GM12878 (cell line): Measurements from ENCODE around the gene ATXN2. TPM values are rescaled to one million over a fixed set of nuclear protein-coding genes. Genes with fewer than 3 reads are reported as not detected.

ENCODE experiments used
- polyA plus RNA-seq, 11 experiments: library from polyadenylated mRNA; depleted of rRNA in 4 of 11; unstranded in 6 of 11; stranded (reverse) in 5 of 11; fragments of >200 nt; fragmentation: Nextera tagmentation in 4 of 11; fragmentation: Illumina TruSeq in 1 of 11; extraction: Ambion mirVana in 4 of 11; extraction: Trizol in 1 of 11; gene quantifications; 1 replicate in 1 of 11; 2 replicates in 10 of 11; pipeline versions ENCODE4 v1.2.1 to v1.2.3, GENCODE V29; 2011 to 2016; ENCODE audit warnings: inconsistent platforms in 2 of 11, missing spikeins in 2 of 11, low read depth in 1 of 11
- small RNA-seq: library from RNA; depleted of rRNA; stranded (forward); fragments of <200 nt; gene quantifications from one replicate; pipeline ENCODE3, GENCODE V24; 2014
- total RNA-seq, 4 experiments: library from RNA; depleted of rRNA in 3 of 4; stranded (reverse); fragments of >200 nt in 3 of 4; fragmentation: Illumina TruSeq in 1 of 4; extraction: Trizol in 1 of 4; gene quantifications; 2 replicates each; pipeline versions ENCODE4 v1.2.1 to v1.2.3, GENCODE V29; 2013 to 2021

ATXN2 gene
- total and polyA plus RNA-seq, 10 of the 15 experiments (the other 5 are each of a cell fraction or from before 2014, with no cell fraction given): 8.8 to 31.5 (median 19.0) TPM

Small RNAs within 50 kb of the gene (small RNA-seq; reads per million reads assigned to genes)
- gene RF00066: not detected

Other genes starting within 250 kb of the ATXN2 start
- gene PHETA1, start 230.2 kb downstream of the ATXN2 start, total RNA-seq (2014; rRNA removed): 0.45 and 0.65 TPM in 2 replicates
- gene PHETA1, start 230.2 kb downstream of the ATXN2 start, total RNA-seq (2014; rRNA removed; fragmentation: Illumina TruSeq; extraction: Trizol): 0.18 and 0.28 TPM in 2 replicates
- gene PHETA1, start 230.2 kb downstream of the ATXN2 start, total RNA-seq (2021): 1.3 and 1.4 TPM in 2 replicates
- gene PHETA1, start 230.2 kb downstream of the ATXN2 start, polyA plus RNA-seq (2011; rRNA removed): 0.30 and 0.79 TPM in 2 replicates
- gene PHETA1, start 230.2 kb downstream of the ATXN2 start, polyA plus RNA-seq (2014; fragmentation: Illumina TruSeq; extraction: Trizol): 0.29 TPM in 1 of 2 replicates, not detected in the other
- under 1 TPM in 1 of 2 experiments, not detected in 1; 0.02 TPM for gene PHETA1, start 230.2 kb downstream of the ATXN2 start, polyA plus RNA-seq (2014; fragmentation: Nextera tagmentation; extraction: Ambion mirVana)
- gene PHETA1, start 230.2 kb downstream of the ATXN2 start, polyA plus RNA-seq (2014; rRNA removed): 0.51 and 1.4 TPM in 2 replicates
- gene PHETA1, start 230.2 kb downstream of the ATXN2 start, polyA plus RNA-seq (2016; fragmentation: Nextera tagmentation; extraction: Ambion mirVana): 1 to 10 TPM in 1 of 2 experiments, under 1 TPM in 1; 0.59 to 1.1 TPM
- gene SH2B3, start 193.4 kb downstream of the ATXN2 start, total RNA-seq (2014; rRNA removed): 32.3 and 32.5 TPM in 2 replicates
- gene SH2B3, start 193.4 kb downstream of the ATXN2 start, total RNA-seq (2014; rRNA removed; fragmentation: Illumina TruSeq; extraction: Trizol): 25.3 and 27.6 TPM in 2 replicates
- 43.2 and 46.4 TPM in 2 replicates for gene SH2B3, start 193.4 kb downstream of the ATXN2 start, total RNA-seq (2021)
- gene SH2B3, start 193.4 kb downstream of the ATXN2 start, polyA plus RNA-seq (2011; rRNA removed): 15.0 and 19.1 TPM in 2 replicates
- 35.6 and 38.3 TPM in 2 replicates for gene SH2B3, start 193.4 kb downstream of the ATXN2 start, polyA plus RNA-seq (2014; fragmentation: Illumina TruSeq; extraction: Trizol)
- 1 to 10 TPM; 5.8 to 8.5 TPM for gene SH2B3, start 193.4 kb downstream of the ATXN2 start, polyA plus RNA-seq (2014; fragmentation: Nextera tagmentation; extraction: Ambion mirVana)
- gene SH2B3, start 193.4 kb downstream of the ATXN2 start, polyA plus RNA-seq (2014; rRNA removed): 28.1 and 31.0 TPM in 2 replicates
- gene SH2B3, start 193.4 kb downstream of the ATXN2 start, polyA plus RNA-seq (2016; fragmentation: Nextera tagmentation; extraction: Ambion mirVana): 10 to 100 TPM in 1 of 2 experiments, 1 to 10 TPM in 1; 9.1 to 11.9 TPM
- 14.1 and 15.4 TPM in 2 replicates for gene BRAP, start 86.6 kb upstream of the ATXN2 start, total RNA-seq (2014; rRNA removed)
- 16.3 and 16.6 TPM in 2 replicates for gene BRAP, start 86.6 kb upstream of the ATXN2 start, total RNA-seq (2014; rRNA removed; fragmentation: Illumina TruSeq; extraction: Trizol)
- 18.1 and 19.1 TPM in 2 replicates for gene BRAP, start 86.6 kb upstream of the ATXN2 start, total RNA-seq (2021)
- 19.9 and 23.8 TPM in 2 replicates for gene BRAP, start 86.6 kb upstream of the ATXN2 start, polyA plus RNA-seq (2011; rRNA removed)
- gene BRAP, start 86.6 kb upstream of the ATXN2 start, polyA plus RNA-seq (2014; fragmentation: Illumina TruSeq; extraction: Trizol): 20.1 and 20.2 TPM in 2 replicates
- 1 to 10 TPM; 2.3 to 3.4 TPM for gene BRAP, start 86.6 kb upstream of the ATXN2 start, polyA plus RNA-seq (2014; fragmentation: Nextera tagmentation; extraction: Ambion mirVana)
- gene BRAP, start 86.6 kb upstream of the ATXN2 start, polyA plus RNA-seq (2014; rRNA removed): 11.4 and 12.4 TPM in 2 replicates
- gene BRAP, start 86.6 kb upstream of the ATXN2 start, polyA plus RNA-seq (2016; fragmentation: Nextera tagmentation; extraction: Ambion mirVana): 10 to 100 TPM; 26.4 to 28.2 TPM
- gene ACAD10, start 86.7 kb upstream of the ATXN2 start, total RNA-seq (2014; rRNA removed): 16.7 and 18.2 TPM in 2 replicates
- 12.0 and 14.1 TPM in 2 replicates for gene ACAD10, start 86.7 kb upstream of the ATXN2 start, total RNA-seq (2014; rRNA removed; fragmentation: Illumina TruSeq; extraction: Trizol)
- gene ACAD10, start 86.7 kb upstream of the ATXN2 start, total RNA-seq (2021): 20.4 and 21.5 TPM in 2 replicates
- gene ACAD10, start 86.7 kb upstream of the ATXN2 start, polyA plus RNA-seq (2011; rRNA removed): 11.5 and 19.5 TPM in 2 replicates
- gene ACAD10, start 86.7 kb upstream of the ATXN2 start, polyA plus RNA-seq (2014; fragmentation: Illumina TruSeq; extraction: Trizol): 16.8 and 19.1 TPM in 2 replicates
- 1 to 10 TPM; 2.9 to 3.4 TPM for gene ACAD10, start 86.7 kb upstream of the ATXN2 start, polyA plus RNA-seq (2014; fragmentation: Nextera tagmentation; extraction: Ambion mirVana)
- 16.0 and 18.7 TPM in 2 replicates for gene ACAD10, start 86.7 kb upstream of the ATXN2 start, polyA plus RNA-seq (2014; rRNA removed)
- gene ACAD10, start 86.7 kb upstream of the ATXN2 start, polyA plus RNA-seq (2016; fragmentation: Nextera tagmentation; extraction: Ambion mirVana): 10 to 100 TPM; 15.3 to 21.9 TPM
- 11.9 and 12.2 TPM in 2 replicates for gene ALDH2, start 167.6 kb upstream of the ATXN2 start, total RNA-seq (2014; rRNA removed)
- 4.5 and 4.8 TPM in 2 replicates for gene ALDH2, start 167.6 kb upstream of the ATXN2 start, total RNA-seq (2014; rRNA removed; fragmentation: Illumina TruSeq; extraction: Trizol)
- gene ALDH2, start 167.6 kb upstream of the ATXN2 start, total RNA-seq (2021): 15.2 and 16.6 TPM in 2 replicates
- gene ALDH2, start 167.6 kb upstream of the ATXN2 start, polyA plus RNA-seq (2011; rRNA removed): 1.4 TPM in 2 replicates
- 5.9 and 7.7 TPM in 2 replicates for gene ALDH2, start 167.6 kb upstream of the ATXN2 start, polyA plus RNA-seq (2014; fragmentation: Illumina TruSeq; extraction: Trizol)
- 1 to 10 TPM; 1.8 to 4.9 TPM for gene ALDH2, start 167.6 kb upstream of the ATXN2 start, polyA plus RNA-seq (2014; fragmentation: Nextera tagmentation; extraction: Ambion mirVana)
- gene ALDH2, start 167.6 kb upstream of the ATXN2 start, polyA plus RNA-seq (2014; rRNA removed): 16.2 and 16.4 TPM in 2 replicates
- gene ALDH2, start 167.6 kb upstream of the ATXN2 start, polyA plus RNA-seq (2016; fragmentation: Nextera tagmentation; extraction: Ambion mirVana): 10 to 100 TPM in 1 of 2 experiments, 1 to 10 TPM in 1; 9.7 to 12.4 TPM
- gene MAPKAPK5, start 242.9 kb upstream of the ATXN2 start, total RNA-seq (2014; rRNA removed): 45.4 and 46.8 TPM in 2 replicates
- gene MAPKAPK5, start 242.9 kb upstream of the ATXN2 start, total RNA-seq (2014; rRNA removed; fragmentation: Illumina TruSeq; extraction: Trizol): 40.8 and 42.5 TPM in 2 replicates
- 45.6 and 54.3 TPM in 2 replicates for gene MAPKAPK5, start 242.9 kb upstream of the ATXN2 start, total RNA-seq (2021)
- 50.4 and 50.6 TPM in 2 replicates for gene MAPKAPK5, start 242.9 kb upstream of the ATXN2 start, polyA plus RNA-seq (2011; rRNA removed)
- 39.7 and 39.9 TPM in 2 replicates for gene MAPKAPK5, start 242.9 kb upstream of the ATXN2 start, polyA plus RNA-seq (2014; fragmentation: Illumina TruSeq; extraction: Trizol)
- gene MAPKAPK5, start 242.9 kb upstream of the ATXN2 start, polyA plus RNA-seq (2014; fragmentation: Nextera tagmentation; extraction: Ambion mirVana): 10 to 100 TPM; 12.6 to 14.4 TPM
- gene MAPKAPK5, start 242.9 kb upstream of the ATXN2 start, polyA plus RNA-seq (2014; rRNA removed): 42.2 and 48.6 TPM in 2 replicates
- 10 to 100 TPM; 35.8 to 52.9 TPM for gene MAPKAPK5, start 242.9 kb upstream of the ATXN2 start, polyA plus RNA-seq (2016; fragmentation: Nextera tagmentation; extraction: Ambion mirVana)